22Rv1 (cell line): ENCODE results near the gene ADNP2.

Experiments used
- H3K27ac ChIP-seq: fragments of 450-650 bp; 2 replicates; pipeline ENCODE4 v1.5.1; 2017
- ZFX ChIP-seq: fragments of 450-650 bp; IDR thresholded peaks from 2 replicates; pipeline ENCODE4 v1.6.1; 2017; ENCODE audit warnings: antibody characterized with exemption, borderline replicate concordance
- TF ChIP-seq, protein P1 (sequence below): fragments of 450-650 bp; IDR thresholded peaks from 2 replicates; pipeline ENCODE4 v1.5.1; 2017; ENCODE audit warnings: mild to moderate bottlenecking

The ADNP2 gene

DNA sequence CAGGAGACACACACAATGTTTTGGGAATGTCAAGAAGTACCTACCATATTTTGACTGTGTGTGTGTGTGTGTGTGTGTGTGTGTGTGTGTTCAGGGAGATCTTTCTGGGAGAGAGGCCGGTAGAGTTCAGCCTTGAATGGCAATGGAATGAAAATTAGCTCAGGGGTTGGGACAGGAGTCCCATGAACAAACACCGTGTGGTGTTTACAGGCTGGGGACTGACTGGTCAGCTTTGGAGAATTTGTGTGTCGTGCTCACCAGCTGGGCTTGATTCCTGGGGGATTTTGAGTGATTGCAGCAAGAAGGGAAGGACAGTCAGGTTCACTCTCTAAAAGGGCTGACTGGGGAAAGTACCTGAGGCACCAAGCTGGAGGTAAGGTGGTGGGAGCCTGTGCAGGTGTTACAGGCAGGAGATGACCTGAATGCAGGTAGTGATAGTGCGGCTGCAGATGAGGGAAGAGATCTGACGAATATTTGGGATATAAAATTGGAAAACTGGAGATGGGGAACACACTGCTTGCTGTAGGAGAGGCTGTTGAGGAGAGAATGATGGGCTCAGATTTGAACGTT is 2.5 kb upstream of the ADNP2 start:
- TF ChIP-seq, protein P1, sequence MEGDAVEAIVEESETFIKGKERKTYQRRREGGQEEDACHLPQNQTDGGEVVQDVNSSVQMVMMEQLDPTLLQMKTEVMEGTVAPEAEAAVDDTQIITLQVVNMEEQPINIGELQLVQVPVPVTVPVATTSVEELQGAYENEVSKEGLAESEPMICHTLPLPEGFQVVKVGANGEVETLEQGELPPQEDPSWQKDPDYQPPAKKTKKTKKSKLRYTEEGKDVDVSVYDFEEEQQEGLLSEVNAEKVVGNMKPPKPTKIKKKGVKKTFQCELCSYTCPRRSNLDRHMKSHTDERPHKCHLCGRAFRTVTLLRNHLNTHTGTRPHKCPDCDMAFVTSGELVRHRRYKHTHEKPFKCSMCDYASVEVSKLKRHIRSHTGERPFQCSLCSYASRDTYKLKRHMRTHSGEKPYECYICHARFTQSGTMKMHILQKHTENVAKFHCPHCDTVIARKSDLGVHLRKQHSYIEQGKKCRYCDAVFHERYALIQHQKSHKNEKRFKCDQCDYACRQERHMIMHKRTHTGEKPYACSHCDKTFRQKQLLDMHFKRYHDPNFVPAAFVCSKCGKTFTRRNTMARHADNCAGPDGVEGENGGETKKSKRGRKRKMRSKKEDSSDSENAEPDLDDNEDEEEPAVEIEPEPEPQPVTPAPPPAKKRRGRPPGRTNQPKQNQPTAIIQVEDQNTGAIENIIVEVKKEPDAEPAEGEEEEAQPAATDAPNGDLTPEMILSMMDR, result no peak
- TF ChIP-seq ZFX, result no peak
- H3K27ac ChIP-seq, result no peak overlapping the region

DNA sequence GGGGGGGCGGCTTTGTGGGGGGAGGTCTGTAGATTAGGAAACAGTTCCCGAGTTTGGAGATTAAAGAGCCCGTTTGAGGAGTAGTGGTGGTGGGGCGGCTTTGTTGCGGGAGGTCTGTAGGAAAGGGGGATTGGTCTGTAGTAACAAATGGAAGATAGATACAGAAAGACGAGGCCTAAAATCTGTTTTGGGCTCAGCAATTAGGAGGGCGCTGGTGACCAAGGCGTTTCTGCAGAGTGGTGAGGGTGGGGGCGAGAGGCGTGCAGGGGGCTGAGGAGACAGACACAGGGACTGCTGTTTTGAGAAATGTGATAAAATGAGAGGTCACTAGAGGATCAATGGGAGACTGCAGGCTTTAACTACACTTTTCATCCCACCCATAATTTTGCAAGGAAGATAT is 1.6 kb upstream of the ADNP2 start:
- TF ChIP-seq ZFX, result no peak
- TF ChIP-seq, protein P1, result no peak
- no peak overlapping the region for H3K27ac ChIP-seq

DNA sequence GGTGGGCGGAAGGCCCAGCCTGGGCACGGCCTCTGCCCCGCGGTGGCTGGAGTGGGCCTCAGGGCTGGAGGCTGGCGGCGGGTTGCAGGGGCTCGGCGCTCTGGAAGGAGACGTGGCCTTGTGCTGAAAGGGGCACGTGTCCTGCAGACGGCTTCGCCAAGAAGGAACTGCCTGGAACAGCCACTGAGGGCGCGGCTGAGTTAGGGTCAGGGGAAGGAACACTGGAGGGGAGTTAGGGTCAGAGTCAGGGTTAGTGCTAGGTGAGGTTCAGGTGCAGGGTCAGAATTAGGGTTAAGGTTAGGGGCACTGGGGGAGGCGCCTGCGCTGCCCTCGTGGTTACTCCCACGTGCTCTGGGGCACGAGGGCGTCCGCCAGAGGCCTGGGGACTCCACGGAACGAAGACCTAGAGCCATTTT is 933 bp upstream of the ADNP2 start:
- TF ChIP-seq ZFX, result no peak
- TF ChIP-seq, protein P1, result no peak
- H3K27ac ChIP-seq, result peak overlapping the region; percentile 84

DNA sequence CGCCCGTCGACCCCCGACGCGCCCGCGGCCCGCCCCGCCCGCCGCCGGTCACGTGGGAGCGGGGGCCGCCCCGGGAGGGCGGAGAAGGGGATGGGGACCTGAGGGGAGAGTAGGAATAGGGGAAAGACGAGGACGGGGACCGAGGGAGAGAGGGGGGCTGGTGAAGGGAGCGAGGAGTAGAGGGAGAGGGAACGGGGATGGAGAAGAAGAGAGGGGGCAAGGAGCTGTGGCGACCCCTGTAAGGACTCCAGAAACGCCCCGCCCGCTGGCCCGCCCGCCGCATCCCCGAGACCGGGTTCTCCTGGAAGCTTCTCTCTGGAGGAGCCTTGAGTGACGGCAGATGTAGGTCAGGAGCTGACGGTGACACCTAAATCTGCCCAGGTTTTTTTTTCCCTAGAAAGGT is 615 bp downstream of the ADNP2 start:
- peak overlapping the region; percentile 84 for H3K27ac ChIP-seq
- TF ChIP-seq, protein P1, result no peak
- TF ChIP-seq ZFX, result no peak

DNA sequence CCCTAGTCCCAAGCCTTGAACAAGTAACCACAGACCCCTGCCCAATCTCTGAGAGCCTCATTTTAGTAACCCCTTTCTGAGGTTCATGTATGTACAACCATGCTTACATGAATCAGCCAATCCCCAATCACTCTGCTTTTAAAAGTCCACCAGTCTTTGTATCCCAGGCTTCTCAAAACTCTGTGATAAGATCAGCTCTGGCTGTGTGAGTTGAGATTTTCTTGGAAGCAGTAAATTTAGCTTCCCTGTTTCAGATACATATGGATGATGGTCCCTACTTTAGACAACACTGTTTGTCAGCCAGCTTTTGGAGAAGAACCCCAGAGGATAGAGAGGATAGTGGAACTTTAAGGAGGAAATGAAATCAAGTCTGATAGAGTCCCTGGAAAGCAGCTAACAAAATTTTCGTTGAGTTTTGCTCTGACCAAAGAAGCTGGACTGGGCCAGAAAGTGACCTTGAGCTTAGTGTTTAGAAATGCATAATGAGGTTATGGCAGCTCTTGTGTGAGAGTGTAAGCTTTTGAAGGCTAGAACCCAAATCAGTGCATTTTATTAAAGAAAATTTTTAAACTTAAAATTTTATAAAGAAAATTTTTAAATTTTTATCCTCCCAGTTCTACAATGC is 3.7 kb downstream of the ADNP2 start:
- H3K27ac ChIP-seq, result no peak overlapping the region
- no peak for TF ChIP-seq ZFX
- TF ChIP-seq, protein P1, result no peak

DNA sequence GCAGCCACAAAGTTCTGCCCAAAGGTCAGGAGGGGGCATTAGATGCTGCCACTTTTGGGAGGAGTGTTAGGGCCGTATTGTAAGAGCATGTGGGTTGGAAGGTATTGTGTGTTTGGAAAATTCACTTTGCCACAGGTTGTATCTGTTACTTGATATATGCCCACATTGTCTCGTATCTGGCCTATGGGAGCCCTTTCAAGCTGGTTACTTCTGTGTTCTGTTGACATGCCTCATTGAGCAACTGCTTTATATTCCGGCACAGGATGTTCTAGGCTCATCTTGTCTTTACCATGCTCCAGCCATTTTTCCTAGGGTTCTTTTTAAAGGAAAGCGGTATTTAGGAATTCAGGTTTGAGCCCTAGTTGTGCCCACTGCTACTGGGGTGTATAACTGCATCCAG is 6.0 kb downstream of the ADNP2 start:
- no peak overlapping the region for H3K27ac ChIP-seq
- TF ChIP-seq, protein P1, result no peak
- TF ChIP-seq ZFX, result no peak

DNA sequence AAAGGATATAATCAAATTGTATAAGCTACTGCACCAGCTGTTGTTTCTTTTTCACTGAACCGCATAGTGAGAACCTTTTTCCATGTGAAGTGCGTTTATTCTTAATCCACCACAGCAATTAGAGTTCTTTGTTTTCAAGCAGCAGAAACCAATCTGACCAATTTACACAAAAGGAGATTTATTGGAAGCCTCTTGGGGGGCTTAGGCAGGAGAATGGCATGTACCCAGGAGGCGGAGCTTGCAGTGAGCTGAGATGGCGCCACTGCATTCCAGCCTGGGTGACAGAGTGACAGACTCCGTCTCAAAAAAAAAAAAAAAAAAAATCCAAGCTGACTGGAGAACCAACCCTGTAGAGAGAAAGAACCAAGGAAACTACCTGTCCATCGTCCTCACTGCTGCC is 10.0 kb downstream of the ADNP2 start:
- no peak for TF ChIP-seq ZFX
- TF ChIP-seq, protein P1, result no peak
- H3K27ac ChIP-seq, result no peak overlapping the region
